ENCODE measurements around the gene HSDL2.
A peak's percentile ranks its signal among the peaks of the same experiment; 100 is the strongest.

HSDL2 gene

GRCh38 chr9:112462855-112463254, 82.9 kb downstream of the HSDL2 start:
- DNase-seq, result no peak

GRCh38 chr9:112465352-112465751, 85.4 kb downstream of the HSDL2 start:
- no peak for DNase-seq

- DNase-seq, result no peak
These were observed 93.1 kb downstream of the HSDL2 start for GRCh38 chr9:112472996-112473395.

GRCh38 chr9:112473986-112474385, 94.1 kb downstream of the HSDL2 start:
- DNase-seq, result no peak

- DNase-seq, result no peak
These were observed 95.4 kb downstream of the HSDL2 start for GRCh38 chr9:112475318-112475717.

GRCh38 chr9:112477330-112477729, 97.4 kb downstream of the HSDL2 start:
- no peak for DNase-seq

- DNase-seq, result no peak
These were observed 99.3 kb downstream of the HSDL2 start for GRCh38 chr9:112479221-112479620.

- no peak for DNase-seq
These were observed 104.7 kb downstream of the HSDL2 start for GRCh38 chr9:112484607-112485006.

GRCh38 chr9:112485574-112485973, 105.7 kb downstream of the HSDL2 start:
- no peak for DNase-seq

GRCh38 chr9:112486221-112487007, 106.5 kb downstream of the HSDL2 start, which contains the start of gene KIAA1958:
KIAA1958 (plus strand) TSS chr9:112486827; CDS start chr9:112574081, 87,254 bp downstream.
- DNase-seq, result peak; percentile 93

GRCh38 chr9:112487008-112487798, 107.3 kb downstream of the HSDL2 start:
- peak; percentile 57 for DNase-seq

- no peak for DNase-seq
These were observed 108.0 kb downstream of the HSDL2 start for GRCh38 chr9:112487799-112488340.

- no peak for DNase-seq
These were observed 109.2 kb downstream of the HSDL2 start for GRCh38 chr9:112489039-112489546.

- no peak for DNase-seq
These were observed 110.2 kb downstream of the HSDL2 start for GRCh38 chr9:112489876-112490666.

GRCh38 chr9:112493393-112494137, 113.7 kb downstream of the HSDL2 start:
- no peak for DNase-seq

- DNase-seq, result no peak
These were observed 114.2 kb downstream of the HSDL2 start for GRCh38 chr9:112494153-112494552.

GRCh38 chr9:112495614-112496013, 115.7 kb downstream of the HSDL2 start:
- DNase-seq, result no peak

- no peak for DNase-seq
These were observed 116.3 kb downstream of the HSDL2 start for GRCh38 chr9:112496074-112496722.

GRCh38 chr9:112500842-112501241, 120.9 kb downstream of the HSDL2 start:
- no peak for DNase-seq

- DNase-seq, result no peak
These were observed 121.4 kb downstream of the HSDL2 start for GRCh38 chr9:112501287-112501686.

GRCh38 chr9:112502175-112502946, 122.5 kb downstream of the HSDL2 start:
- no peak for DNase-seq

All from activated CD4-positive, alpha-beta T cell treated with anti-CD3 and anti-CD28 coated beads, Interleukin-2, Interleukin-6, amounts not matched to agents 100 ng/mL and 50 ng/mL, durations not matched to agents 16 hours and 8 hours (primary cell).